HepG2 (cell line): ENCODE results near the gene DAB2IP. TPM values are rescaled to one million over a fixed set of nuclear protein-coding genes. Genes with fewer than 3 reads are reported as not detected.

Experiments
- DPF2 ChIP-seq: sonication (generic); formaldehyde crosslinking; IDR thresholded peaks from 2 replicates; pipeline ENCODE4 v1.4.0; 2020; ENCODE audit warnings: mild to moderate bottlenecking, low read depth, missing genetic modification reagents, borderline replicate concordance
- FOXM1 ChIP-seq: sonication (generic); formaldehyde crosslinking; IDR thresholded peaks from 2 replicates; pipeline ENCODE4 v1.5.0; 2020; ENCODE audit warnings: missing genetic modification reagents
- HNRNPLL ChIP-seq: fragments of 200-400 bp; formaldehyde crosslinking; IDR thresholded peaks from 2 replicates; pipeline ENCODE4 v1.6.1; 2017; ENCODE audit warnings: mild to moderate bottlenecking, low read depth, low read length; ENCODE audit not compliant: poor library complexity, severe bottlenecking
- HNRNPUL1 ChIP-seq: fragments of 200-400 bp; formaldehyde crosslinking; IDR thresholded peaks from 2 replicates; pipeline ENCODE4 v1.6.1; 2017; ENCODE audit warnings: low read depth, mild to moderate bottlenecking, low read length, moderate library complexity
- KDM3A ChIP-seq: IDR thresholded peaks from 2 replicates; pipeline ENCODE4 v1.6.1; 2018; ENCODE audit warnings: low read depth, missing compliant biosample characterization
- KLF15 ChIP-seq: sonication (generic); formaldehyde crosslinking; IDR thresholded peaks from 2 replicates; pipeline ENCODE4 v1.8.1; 2023; ENCODE audit warnings: borderline replicate concordance, mild to moderate bottlenecking, inconsistent platforms, missing genetic modification reagents, mixed read lengths
- NCOR1 ChIP-seq: fragments of 200-600 bp; sonication (generic); IDR thresholded peaks from 2 replicates; pipeline ENCODE4 v1.7.0; 2017; ENCODE audit warnings: antibody characterized with exemption, low read length, borderline replicate concordance
- PITX1 ChIP-seq: sonication (generic); formaldehyde crosslinking; IDR thresholded peaks from 2 replicates; pipeline ENCODE4 v1.5.1; 2020; ENCODE audit warnings: mild to moderate bottlenecking, missing genetic modification reagents
- PLRG1 ChIP-seq: fragments of 450-650 bp; conservative IDR thresholded peaks from 2 replicates; pipeline ENCODE4 v1.6.1; 2016
- SIN3B ChIP-seq: fragments of 150-350 bp; IDR thresholded peaks from 2 replicates; pipeline ENCODE4 v1.6.1; 2014; ENCODE audit warnings: low read length
- SYNCRIP ChIP-seq: fragments of 200-400 bp; formaldehyde crosslinking; IDR thresholded peaks from 2 replicates; pipeline ENCODE4 v1.6.1; 2018; ENCODE audit warnings: mild to moderate bottlenecking, low read depth, low read length; ENCODE audit not compliant: insufficient read depth
- ZNF225 ChIP-seq: sonication (generic); formaldehyde crosslinking; IDR thresholded peaks from 2 replicates; pipeline ENCODE4 v1.4.0; 2020; ENCODE audit warnings: mild to moderate bottlenecking, missing genetic modification reagents
- ZNF251 ChIP-seq: sonication (generic); formaldehyde crosslinking; IDR thresholded peaks from 2 replicates; pipeline ENCODE4 v1.9.0; 2021; ENCODE audit warnings: mild to moderate bottlenecking, missing genetic modification reagents
- ZNF564 ChIP-seq: sonication (generic); formaldehyde crosslinking; IDR thresholded peaks from 2 replicates; pipeline ENCODE4 v1.8.1; 2023; ENCODE audit warnings: mild to moderate bottlenecking, missing genetic modification reagents
- ZNF768 ChIP-seq: sonication (generic); formaldehyde crosslinking; IDR thresholded peaks from 2 replicates; pipeline ENCODE4 v1.4.0; 2020; ENCODE audit warnings: missing genetic modification reagents
- polyA plus RNA-seq, 8 experiments: library from polyadenylated mRNA; depleted of rRNA in 3 of 8; stranded (reverse) in 7 of 8; unstranded in 1 of 8; fragments of >200 nt; fragmentation: Illumina TruSeq in 4 of 8; extraction: Trizol in 4 of 8; gene quantifications; 2 replicates each; pipeline versions ENCODE4 v1.2.1 to v1.2.3, GENCODE V29; 2011 to 2016; ENCODE audit warnings: low read depth in 4 of 8, missing spikeins in 1 of 8, mixed read lengths in 1 of 8; ENCODE audit not compliant: insufficient read depth in 1 of 8
- total RNA-seq, 5 experiments: library from RNA; depleted of rRNA; stranded (reverse); fragments of >200 nt; fragmentation: Illumina TruSeq; extraction: Trizol; gene quantifications; 2 replicates each; pipeline ENCODE4 v1.2.3, GENCODE V29; 2016; ENCODE audit warnings: low read depth in 1 of 5
- TF ChIP-seq, protein P1 (sequence below): IDR thresholded peaks from 2 replicates; pipeline ENCODE4 v1.6.1; 2016; ENCODE audit warnings: mild to moderate bottlenecking
- TF ChIP-seq, protein P2 (sequence below): sonication (generic); formaldehyde crosslinking; IDR thresholded peaks from 2 replicates; pipeline ENCODE4 v1.4.0; 2020; ENCODE audit warnings: low read depth, missing genetic modification reagents
- TF ChIP-seq, protein P3 (sequence below): sonication (generic); formaldehyde crosslinking; IDR thresholded peaks from 2 replicates; pipeline ENCODE4 v1.5.0; 2020; ENCODE audit warnings: missing genetic modification reagents

The DAB2IP gene
- total and polyA plus RNA-seq, 2 of the 13 experiments (the other 11 are each of a cell fraction or from before 2014, with no cell fraction given): 25.3 to 37.9 TPM

- TF ChIP-seq PITX1 (CRISPR knock-in tag) (no peak), SIN3B (no peak), HNRNPUL1 (no peak), DPF2 (CRISPR knock-in tag) (peak; percentile 34; the same call in 1 of the 2 replicates), ZNF768 (CRISPR knock-in tag) (peak; percentile 100), HNRNPLL (no peak), FOXM1 (CRISPR knock-in tag) (no peak), ZNF225 (no peak), SYNCRIP (no peak), ZNF564 (CRISPR knock-in tag) (no peak), KDM3A (CRISPR knock-in tag) (no peak), NCOR1 (peak; percentile 81), PLRG1 (no peak), ZNF251 (CRISPR knock-in tag) (no peak), KLF15 (CRISPR knock-in tag) (no peak)
- TF ChIP-seq, protein P1, sequence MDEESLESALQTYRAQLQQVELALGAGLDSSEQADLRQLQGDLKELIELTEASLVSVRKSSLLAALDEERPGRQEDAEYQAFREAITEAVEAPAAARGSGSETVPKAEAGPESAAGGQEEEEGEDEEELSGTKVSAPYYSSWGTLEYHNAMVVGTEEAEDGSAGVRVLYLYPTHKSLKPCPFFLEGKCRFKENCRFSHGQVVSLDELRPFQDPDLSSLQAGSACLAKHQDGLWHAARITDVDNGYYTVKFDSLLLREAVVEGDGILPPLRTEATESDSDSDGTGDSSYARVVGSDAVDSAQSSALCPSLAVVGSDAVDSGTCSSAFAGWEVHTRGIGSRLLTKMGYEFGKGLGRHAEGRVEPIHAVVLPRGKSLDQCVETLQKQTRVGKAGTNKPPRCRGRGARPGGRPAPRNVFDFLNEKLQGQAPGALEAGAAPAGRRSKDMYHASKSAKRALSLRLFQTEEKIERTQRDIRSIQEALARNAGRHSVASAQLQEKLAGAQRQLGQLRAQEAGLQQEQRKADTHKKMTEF (CRISPR knock-in tag): peak; percentile 59
- TF ChIP-seq, protein P2, sequence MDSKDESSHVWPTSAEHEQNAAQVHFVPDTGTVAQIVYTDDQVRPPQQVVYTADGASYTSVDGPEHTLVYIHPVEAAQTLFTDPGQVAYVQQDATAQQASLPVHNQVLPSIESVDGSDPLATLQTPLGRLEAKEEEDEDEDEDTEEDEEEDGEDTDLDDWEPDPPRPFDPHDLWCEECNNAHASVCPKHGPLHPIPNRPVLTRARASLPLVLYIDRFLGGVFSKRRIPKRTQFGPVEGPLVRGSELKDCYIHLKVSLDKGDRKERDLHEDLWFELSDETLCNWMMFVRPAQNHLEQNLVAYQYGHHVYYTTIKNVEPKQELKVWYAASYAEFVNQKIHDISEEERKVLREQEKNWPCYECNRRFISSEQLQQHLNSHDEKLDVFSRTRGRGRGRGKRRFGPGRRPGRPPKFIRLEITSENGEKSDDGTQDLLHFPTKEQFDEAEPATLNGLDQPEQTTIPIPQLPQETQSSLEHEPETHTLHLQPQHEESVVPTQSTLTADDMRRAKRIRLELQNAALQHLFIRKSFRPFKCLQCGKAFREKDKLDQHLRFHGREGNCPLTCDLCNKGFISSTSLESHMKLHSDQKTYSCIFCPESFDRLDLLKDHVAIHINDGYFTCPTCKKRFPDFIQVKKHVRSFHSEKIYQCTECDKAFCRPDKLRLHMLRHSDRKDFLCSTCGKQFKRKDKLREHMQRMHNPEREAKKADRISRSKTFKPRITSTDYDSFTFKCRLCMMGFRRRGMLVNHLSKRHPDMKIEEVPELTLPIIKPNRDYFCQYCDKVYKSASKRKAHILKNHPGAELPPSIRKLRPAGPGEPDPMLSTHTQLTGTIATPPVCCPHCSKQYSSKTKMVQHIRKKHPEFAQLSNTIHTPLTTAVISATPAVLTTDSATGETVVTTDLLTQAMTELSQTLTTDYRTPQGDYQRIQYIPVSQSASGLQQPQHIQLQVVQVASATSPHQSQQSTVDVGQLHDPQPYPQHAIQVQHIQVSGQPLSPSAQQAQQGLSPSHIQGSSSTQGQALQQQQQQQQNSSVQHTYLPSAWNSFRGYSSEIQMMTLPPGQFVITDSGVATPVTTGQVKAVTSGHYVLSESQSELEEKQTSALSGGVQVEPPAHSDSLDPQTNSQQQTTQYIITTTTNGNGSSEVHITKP (CRISPR knock-in tag): 0 out of 2 replicates have a peak, but pooled peaks have one; percentile 43
- TF ChIP-seq, protein P3, sequence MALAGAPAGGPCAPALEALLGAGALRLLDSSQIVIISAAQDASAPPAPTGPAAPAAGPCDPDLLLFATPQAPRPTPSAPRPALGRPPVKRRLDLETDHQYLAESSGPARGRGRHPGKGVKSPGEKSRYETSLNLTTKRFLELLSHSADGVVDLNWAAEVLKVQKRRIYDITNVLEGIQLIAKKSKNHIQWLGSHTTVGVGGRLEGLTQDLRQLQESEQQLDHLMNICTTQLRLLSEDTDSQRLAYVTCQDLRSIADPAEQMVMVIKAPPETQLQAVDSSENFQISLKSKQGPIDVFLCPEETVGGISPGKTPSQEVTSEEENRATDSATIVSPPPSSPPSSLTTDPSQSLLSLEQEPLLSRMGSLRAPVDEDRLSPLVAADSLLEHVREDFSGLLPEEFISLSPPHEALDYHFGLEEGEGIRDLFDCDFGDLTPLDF (CRISPR knock-in tag): no peak
Observed at GRCh38 chr9:121609822-121610637, 41.4 kb upstream of the DAB2IP start (continued).
